Measurements from ENCODE around the gene SERPINB6.
A peak's percentile ranks its signal among the peaks of the same experiment; 100 is the strongest.
"Not testable (repeated sequence)": the region's sequence is repeated elsewhere in the genome, so short reads cannot be mapped to it uniquely, and the experiment has no call there.

SERPINB6 gene

DNA sequence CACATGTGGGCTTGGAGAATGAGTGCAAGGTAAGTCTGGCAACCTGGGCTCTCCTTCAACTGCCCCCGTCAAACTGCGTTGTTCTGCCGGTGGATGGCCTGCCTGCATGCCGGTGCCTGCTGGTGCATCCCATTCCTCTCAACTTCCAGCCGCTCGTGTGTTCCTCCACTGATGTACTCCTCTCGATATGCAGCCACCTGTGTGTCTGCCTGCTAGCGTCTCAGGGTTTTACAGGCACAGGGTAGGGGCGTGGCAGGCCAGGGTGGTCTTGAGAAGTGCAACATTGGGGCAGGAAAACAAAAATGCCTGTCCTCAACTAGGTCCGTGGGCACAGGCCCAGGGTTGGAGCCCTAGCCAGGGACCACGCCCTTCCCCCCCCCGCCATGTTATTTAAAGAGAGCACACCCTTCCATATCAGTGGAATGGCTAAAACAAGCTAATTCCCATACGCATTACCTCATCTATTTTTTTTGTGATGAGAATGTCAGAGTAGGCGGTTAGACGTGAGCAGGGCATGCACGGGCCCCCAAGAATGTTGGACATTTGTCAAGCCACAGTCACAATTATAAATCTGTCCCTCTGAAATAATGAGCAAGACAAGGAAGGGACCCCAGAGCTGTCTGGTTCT lies 33.2 kb downstream of the SERPINB6 start:
- DNase-seq, result no peak

DNA sequence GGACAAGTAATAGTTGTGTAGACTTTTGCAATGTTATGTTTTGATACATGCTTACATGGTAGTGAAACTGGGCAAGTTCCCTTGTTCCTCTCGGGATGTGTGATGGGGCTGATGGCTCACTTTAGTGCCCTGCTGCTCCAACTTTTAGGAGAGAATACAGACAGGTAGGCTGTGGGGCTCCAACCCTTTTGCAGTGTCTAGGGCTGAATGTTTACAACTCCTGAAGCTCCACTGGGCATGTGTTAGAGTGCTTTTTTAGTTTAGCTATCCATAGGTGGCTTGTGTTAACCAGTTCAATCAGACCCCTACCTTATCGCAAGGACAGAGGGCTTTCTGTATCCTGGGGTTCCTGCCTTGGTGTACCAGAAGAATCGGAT lies 33.8 kb downstream of the SERPINB6 start:
- no peak for DNase-seq

DNA sequence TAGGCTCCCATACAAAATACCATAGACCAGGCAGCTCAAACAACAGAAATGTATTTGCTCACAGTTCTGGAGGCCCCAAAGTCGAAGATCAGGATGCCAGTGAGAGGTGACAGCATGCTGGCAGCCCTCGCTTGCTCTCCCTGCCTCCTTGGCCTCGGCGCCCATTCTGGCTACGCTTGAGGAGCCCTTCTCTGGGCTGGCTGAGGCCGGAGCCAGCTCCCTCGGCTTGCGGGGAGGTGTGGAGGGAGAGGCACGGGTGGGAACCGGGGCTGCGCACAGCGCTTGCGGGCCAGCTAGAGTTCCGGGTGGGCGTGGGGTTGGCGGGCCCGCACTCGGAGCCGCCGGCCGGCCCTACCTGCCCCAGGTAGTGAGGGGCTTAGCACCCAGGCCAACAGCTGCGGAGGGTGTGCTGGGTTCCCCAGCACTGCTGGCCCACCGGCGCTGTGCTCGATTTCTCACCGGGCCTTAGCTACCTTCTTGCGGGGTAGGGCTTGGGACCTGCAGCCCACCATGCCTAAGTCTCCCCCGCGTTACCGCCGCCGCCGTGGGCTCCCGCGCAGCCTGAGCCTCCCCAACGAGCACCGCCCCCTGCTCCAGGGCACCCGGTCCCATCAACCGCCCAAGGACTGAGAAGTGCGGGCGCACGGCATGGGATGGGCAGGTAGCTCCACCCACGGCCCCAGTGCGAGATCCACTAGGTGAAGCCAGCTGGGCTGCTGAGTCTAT lies 35.6 kb downstream of the SERPINB6 start:
- no peak for DNase-seq

DNA sequence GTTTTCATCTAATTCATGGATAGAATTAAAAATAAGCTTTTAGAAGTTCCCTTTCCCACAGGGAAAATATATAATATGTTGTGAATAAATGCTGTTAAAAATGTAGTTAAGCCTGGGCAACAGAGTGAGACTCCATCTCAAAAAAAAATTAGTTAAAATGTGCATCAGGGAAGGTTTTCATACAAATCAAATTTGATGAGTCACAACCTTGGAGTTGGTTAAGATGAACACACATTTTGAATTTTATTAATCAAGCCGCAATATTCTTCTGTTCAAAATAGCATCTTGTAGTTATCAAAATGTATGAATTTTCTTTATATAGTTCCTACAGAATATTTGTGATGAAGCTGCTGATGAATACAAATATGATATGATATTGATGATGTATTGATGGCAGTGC lies 37.3 kb downstream of the SERPINB6 start:
- no peak for DNase-seq

DNA sequence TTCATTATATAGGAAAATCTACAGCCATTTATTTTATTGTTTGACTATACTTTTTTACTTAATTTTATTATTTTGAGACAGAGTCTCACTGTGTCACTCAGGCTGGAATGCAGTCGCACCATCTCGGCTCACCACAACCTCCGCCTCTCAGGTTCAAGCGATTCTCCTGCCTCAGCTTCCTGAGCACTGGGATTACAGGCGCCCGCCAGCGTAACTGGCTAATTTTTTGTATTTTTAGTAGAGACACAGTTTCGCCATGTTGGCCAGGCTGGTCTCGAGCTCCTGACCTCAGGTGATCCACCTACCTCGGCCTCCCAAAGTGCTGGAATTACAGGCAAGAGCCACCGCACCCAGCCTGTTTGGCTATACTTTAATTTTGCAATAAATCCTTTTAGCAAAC lies 38.5 kb downstream of the SERPINB6 start:
- DNase-seq, result not testable (repeated sequence)

DNA sequence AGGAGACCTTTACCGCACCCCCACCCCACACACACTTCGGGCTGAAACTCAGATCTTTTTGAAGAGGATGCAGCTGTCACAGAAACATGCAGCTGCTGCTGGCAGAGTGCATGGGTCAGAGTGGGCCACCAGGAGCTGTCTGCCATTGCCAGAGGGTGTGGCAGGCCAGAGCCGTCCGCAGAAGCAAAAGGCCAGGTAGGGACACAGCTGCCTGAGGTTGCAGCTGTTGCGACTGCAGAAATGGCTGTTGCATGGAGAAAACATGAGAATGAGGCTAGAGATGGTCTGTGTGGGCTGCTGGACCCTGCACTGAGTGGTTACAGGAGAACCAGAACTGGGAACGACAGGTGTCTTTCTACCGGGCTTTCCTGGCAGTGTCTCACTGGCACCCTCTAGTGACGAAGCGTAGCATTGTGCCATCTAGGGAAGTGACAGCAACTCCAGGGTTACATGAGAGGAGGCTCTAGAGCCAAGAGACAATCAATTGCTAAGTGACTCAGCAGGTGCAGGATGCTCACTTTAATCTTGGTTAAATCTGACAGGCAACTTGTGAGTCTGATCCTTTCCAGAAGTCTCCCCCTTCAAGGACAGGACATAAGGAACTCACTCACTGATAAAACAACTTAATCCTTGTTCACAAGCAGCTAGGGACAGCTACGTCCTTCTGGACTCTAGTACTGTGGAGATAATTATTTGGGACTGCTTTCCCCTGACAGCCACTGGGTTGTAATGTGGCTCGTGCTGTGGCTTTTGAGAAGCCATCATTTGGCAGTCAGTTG lies 39.2 kb downstream of the SERPINB6 start:
- peak; percentile 48 to 84 for DNase-seq

DNA sequence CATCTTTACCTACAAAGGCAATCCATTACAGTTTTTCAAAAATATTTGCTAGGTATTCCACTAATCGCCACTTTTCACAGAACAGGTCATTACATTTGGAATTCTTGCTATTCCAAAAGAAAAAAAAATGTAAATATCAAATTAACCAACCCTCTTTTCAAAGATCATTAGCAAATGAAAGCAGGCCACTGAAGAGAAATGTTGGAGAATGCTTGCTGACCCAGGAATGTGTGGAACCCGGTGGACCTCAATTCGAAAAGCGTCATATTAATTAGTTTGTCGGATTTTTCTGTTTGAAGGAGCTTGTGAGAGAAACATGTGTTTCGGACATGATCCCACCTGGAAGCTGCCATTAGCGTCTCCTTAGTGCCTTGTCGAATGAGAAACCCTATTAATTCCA lies 40.3 kb downstream of the SERPINB6 start:
- DNase-seq, result no peak

DNA sequence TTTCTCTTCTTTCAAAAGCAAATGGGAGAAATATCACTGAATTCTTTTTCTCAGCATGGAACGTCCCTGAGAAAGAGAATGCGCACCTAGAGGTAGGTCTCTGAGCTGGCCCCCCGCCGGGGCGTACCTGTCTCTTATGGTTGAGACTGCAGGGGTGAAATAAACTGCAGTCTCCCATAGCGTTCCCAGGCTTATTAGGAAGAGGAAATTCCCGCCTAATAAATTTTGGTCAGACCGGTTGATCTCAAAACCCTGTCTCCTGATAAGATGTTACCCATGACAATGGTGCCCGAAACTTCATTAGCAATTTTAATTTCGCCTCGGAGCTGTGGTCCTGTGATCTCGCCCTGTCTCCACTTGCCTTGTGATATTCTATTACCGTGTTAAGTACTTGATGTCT lies 43.4 kb downstream of the SERPINB6 start:
- DNase-seq, result not testable (repeated sequence)

DNA sequence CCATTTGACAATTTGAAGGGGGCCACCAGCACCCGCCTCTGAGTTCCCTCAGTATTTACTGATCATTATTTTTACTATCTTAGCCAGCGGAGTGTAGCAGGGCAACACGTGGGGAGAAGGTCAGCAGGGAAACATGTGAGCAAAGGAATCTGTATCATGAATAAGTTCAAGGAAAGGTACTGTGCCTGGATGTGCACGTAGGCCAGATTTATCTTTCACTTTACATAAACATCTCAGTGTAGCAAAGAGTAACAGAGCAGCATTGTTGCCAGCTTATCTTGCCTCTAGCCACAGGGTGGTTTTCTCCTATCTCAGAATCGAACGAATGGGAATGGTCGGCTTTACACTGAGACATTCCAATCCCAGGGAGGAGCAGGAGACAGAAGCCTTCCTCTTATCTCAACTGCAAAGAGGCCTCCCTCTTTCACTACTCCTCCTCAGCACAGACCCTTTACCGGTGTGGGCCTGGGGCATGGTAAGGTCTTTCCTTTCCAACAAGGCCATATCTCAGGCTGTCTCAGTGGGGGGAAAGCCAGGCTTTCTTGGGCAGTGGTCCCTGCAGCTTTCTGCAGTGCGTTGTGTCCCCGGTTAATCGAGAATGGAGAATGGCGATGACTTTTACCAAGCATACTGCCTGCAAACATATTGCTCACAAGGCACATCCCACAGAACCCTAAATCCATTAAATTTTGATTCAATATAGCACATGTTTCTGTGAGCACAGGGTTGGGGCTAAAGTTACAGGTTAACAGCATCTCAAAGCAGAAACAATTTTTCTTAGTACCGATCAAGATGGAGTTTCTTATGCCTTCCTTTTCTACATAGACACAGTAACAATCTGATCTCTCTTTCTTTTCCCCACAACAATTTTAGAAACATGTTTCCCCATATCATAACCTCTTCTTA lies 45.3 kb downstream of the SERPINB6 start:
- not testable (repeated sequence) for DNase-seq

DNA sequence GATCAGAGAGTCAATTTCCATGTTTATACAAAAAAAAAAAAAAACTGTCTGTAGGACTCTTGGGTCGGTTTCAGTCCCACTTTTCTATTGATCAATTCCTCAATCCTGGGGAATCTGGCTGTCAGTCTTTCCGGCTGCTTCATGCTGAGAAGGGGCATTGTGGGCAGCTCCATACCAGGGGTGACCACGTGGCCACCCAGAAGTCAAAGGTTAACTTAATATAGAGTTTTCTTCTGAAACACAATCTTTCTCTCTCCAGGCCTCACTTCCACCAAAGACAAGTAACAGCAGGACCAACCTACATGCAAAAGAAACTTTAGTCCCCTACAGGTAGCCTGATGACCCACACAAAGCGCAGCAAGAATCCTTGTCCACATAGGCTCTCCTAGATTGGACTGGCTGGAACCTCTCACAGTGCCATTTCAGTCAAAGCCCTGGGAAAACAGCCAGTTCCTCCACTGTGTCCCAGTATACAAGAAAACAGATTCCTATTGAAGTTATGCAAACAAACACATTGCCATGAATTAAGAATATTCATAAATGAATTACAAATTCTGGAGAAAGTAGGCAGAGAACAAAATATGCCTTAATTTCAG lies 49.7 kb downstream of the SERPINB6 start:
- DNase-seq, result no peak

DNA sequence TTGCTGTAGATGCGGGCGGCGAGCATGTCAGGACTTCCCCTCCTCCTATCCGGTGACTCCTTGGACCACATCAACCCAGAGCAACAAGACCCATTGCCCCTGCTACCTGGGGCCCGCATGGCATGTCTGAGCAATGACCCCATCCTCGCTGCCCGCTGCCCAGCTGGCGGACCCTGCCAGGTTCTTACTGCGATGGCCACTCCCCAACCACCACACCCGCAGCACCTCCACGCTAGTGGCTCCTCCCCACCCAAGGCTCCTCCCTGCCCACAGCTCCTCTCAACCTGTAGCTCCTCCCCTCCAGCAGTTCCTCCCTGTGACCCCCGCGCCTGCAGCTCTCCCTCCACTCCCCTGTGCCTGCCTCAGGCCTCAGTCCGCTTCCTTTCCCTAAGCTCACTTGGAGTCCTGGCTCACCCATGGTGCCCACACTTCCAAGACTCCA lies 50.7 kb downstream of the SERPINB6 start:
- no peak for DNase-seq

DNA sequence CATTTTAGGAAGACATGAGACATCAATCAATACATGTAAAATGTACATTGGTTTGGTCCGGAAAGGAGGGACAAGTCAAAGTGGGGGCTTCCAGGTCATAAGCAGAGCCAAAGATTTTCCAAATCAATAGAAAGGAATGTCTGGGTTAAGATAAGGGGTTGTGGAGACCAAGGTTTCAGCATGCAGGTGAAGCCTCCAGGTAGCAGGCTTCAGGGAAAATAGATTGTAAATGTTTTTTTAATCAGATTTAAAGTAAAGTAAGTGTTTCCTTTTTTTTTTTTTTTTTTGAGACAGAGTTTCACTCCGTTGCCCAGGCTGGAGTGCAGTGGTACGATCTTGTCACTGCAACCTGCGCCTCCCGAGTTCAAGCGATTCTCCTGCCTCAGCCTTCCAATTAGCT lies 51.5 kb downstream of the SERPINB6 start:
- no peak for DNase-seq

DNA sequence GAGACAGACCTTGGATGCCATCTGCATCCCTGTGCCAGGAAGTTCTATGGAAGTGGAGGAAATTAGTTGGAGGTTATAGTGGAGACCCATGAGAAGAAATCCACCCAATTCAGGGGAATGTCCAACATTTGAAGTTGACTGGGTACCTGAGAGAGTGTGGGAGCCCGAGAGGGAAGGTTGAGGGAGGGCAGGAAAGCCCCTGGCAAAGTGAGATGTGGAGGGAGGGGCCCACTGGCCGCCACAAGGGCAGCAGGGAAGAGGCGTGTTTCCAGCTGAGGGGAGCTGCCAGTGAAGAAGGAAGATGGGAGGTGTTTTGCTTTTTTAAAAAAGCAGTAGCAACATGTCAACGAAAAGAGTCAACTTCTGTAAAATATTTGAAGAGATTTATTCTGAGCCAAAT lies 52.0 kb downstream of the SERPINB6 start:
- no peak for DNase-seq

DNA sequence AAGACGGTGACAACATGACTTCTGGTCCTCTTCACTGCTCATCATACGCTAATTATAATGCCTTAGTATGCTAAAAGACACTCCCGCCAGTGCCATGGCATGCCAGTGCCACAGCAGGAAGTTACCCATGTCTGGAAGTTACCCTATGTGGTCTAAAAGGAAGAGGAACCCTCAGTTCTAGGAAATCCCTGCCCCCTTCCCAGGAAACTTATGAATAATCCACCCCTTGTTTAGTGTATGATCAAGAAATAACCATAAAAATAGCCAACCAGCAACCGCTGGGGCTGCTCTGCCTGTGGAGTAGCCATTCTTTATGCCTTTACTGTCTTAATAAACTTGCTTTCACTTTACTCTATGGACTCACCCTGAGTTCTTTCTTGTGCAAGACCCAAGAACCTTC lies 52.4 kb downstream of the SERPINB6 start:
- peak in 1 of 2 donors; percentile 76 for DNase-seq

DNA sequence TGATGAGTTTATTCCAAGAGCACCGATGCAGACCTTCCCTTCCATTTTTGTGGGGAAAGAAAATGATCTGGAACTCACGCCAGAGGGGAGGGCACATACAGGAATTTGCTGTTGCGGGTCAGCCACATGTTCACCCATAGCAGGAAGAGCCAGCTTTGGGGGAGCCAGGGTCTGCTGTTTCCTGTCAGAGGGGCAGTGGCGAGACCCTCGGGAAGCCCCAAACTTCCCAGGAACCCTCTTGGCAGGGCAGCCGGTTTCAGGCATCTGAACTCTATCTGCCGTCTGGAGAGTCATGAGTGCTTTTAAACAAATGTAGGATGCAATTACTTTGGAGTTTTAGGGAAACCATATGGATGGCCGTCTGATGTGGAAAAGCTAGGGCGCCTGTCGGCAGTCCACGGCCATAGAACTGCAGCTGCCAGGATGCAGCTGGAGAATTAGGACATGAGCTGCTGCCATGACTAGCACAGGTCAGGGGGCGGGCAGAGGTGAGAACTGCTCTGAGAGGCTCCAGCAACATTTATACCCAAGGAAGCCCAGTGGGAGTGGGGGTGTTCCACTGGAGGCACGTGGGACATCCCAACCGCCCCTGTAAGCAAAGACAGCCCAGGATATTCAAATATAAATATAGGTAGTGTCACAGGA lies 53.4 kb downstream of the SERPINB6 start:
- DNase-seq, result no peak

DNA sequence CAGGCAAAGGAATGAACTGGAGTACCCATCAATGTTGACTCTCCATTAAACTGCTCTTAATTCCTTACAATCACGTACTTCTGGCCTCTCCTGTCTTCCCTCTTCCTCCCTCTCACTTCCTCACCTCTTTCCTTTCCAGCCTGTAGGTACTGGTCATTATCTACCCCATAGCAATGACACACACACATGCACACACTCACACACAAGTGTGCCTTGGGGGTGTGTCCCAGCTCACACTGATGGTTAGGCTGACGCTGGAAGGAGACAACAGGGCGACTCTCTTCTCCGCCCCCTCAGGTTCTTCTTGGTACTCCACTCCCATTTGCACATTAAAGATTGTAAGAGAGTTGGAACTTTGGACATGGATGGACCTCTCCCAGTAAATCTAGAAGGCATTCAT lies 54.3 kb downstream of the SERPINB6 start:
- DNase-seq, result no peak

DNA sequence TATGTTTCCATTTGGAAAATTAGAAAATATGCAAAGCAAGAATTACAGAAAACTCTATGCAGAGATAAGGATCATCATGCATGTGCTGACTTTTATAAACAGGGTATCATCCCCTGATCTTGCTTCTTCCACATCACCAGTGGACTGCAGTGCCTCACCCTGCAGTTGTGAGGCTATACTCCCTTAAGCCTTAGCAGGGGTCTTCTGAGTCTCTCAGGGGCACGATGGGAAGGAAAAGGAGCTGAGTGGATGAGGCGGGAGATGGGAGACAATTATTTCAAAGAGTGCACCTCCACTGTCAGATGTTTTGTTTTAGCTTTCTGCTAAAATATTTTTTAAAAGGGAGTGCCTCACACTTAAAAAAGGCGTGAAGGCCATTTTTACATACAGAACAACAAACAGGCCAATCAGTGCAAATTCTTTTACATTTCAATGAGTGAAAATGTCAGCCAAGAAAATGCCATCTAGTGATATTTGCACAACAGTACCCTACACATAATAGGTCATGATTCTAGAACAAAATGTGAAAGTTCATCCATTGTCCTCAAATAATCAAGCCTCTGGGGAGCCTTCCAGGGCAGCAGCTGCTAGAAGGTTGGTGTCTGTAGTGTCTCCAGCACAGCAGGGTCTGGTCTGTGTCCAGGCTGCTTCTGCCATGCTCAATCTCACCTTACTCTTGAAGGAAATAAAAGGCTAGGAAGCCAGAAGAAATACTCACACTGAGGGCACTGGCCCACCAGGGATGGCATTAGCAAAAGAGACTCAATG lies 55.0 kb downstream of the SERPINB6 start:
- no peak for DNase-seq

DNA sequence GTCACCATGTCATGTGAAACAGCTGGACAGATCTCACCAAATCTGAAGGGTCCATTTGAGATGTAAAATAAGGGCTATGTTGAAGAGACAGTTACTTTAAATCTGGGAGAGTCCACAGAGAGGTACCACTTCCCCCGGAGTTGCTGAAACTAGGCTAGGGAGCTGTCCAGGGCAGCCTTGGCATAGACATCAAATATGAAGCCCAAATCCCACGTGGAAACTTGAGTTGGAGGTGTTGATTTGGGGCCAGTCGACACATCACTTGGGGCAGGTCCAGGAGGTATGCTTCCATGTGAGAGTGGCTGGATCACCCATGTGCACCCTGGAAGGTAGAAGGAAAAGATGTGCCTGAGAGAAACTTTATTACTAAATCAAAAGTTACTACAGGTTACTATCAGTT lies 56.2 kb downstream of the SERPINB6 start:
- no peak for DNase-seq

DNA sequence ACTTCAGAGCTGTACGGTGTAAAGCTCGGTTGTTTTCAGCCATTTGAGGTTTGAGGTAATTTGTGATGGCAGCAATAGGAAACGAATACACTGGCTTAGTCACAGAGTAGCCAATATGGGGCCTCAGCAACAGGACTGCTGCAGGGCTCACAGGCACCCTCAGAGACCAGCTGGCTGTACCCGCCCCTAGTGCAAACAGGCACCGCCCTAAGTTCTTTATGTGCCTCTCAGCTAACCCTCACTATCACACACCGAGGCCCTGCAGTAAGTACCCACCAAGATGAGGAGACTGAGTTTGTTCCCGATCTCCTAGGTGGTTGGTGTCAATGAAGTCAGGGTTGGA lies 57.1 kb downstream of the SERPINB6 start:
- no peak for DNase-seq

DNA sequence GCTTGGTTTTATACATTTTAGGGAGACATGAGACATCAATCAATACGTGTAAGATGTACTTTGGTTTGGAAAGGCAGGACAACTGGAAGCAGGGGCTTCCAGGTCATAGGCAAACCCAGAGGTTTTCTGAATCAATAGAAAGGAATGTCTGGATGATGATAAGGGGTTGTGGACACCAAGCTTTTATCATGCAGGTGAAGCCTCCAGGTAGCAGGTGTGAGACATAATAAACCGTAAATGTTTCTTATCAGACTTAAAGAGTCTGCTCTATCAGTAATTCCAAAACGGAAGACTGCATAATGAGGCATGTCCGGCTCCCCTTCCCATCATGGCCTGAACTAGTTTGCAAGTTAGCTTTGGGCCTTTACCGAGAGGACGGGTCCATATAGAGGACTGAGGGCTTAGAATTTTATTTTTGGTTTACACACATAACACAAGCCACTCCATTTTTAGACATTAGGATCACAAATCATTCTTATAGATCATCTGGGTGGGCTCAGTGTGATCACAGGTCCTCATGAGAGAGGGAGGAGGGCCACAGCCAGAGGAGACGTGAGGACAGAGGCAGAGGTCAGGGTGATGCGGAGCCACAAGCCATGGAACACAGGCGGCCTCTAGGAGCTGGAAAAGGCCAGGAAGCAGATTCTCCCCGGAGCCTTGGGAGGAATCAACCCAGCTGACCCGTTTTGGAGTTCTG lies 57.6 kb downstream of the SERPINB6 start:
- DNase-seq, result no peak

DNA sequence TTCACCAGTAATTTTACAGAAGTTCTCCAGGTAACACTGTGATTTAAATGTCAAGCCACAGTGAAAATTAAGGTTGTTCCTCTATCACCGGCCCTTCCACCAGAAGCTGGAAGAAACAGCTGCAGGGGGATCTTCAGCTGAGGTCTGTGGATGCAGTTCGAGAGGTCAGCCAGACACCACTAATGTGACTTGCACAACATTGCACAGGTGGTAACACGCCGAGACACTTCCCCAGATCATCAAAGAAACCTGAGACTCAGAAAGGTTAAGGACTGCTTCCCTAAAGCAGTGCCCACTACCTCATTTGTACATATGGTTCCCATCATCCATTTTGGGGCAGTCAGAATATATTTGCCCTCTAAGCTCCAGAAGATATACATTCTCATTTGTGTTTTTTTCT lies 60.2 kb downstream of the SERPINB6 start:
- no peak for DNase-seq
